C4-2B (cell line): ENCODE data around the gene MYO7A.

ENCODE experiments used
- H3K27ac ChIP-seq: fragments of 450-650 bp; 2 replicates; pipeline ENCODE4 v1.5.1; 2017
- CTCF ChIP-seq: fragments of 450-650 bp; conservative IDR thresholded peaks from 2 replicates; pipeline ENCODE4 v1.5.1; 2017; ENCODE audit warnings: mild to moderate bottlenecking
- ZFX ChIP-seq: fragments of 450-650 bp; IDR thresholded peaks from 2 replicates; pipeline ENCODE4 v1.6.1; 2017

Gene MYO7A

GRCh38 chr11:77236901-77237300 lies 108.9 kb downstream of the MYO7A start:
- 0 out of 2 replicates have a peak, but pooled peaks have one; percentile 4 for TF ChIP-seq CTCF
- no peak for TF ChIP-seq ZFX
- no peak overlapping the region for H3K27ac ChIP-seq

- TF ChIP-seq ZFX (no peak), CTCF (no peak)
- no peak overlapping the region for H3K27ac ChIP-seq
These were observed 116.4 kb downstream of the MYO7A start for GRCh38 chr11:77244277-77245027.

- no peak for TF ChIP-seq ZFX
- no peak for TF ChIP-seq CTCF
- H3K27ac ChIP-seq = no peak overlapping the region
These were observed 121.4 kb downstream of the MYO7A start for GRCh38 chr11:77249427-77249826.

GRCh38 chr11:77250881-77251640 lies 123.0 kb downstream of the MYO7A start:
- TF ChIP-seq ZFX = no peak
- no peak for TF ChIP-seq CTCF
- no peak overlapping the region for H3K27ac ChIP-seq

- TF ChIP-seq CTCF (no peak), ZFX (no peak)
- H3K27ac ChIP-seq = peak overlapping the region; percentile 18
These were observed 124.7 kb downstream of the MYO7A start for GRCh38 chr11:77252555-77253270.

- no peak for TF ChIP-seq ZFX
- no peak for TF ChIP-seq CTCF
- peak overlapping the region; percentile 18; the same call in 1 of the 2 replicates for H3K27ac ChIP-seq
These were observed 125.6 kb downstream of the MYO7A start for GRCh38 chr11:77253690-77254089.
